BLaER1 (cell line): ENCODE data around the gene DHCR7.
A peak's percentile ranks its signal among the peaks of the same experiment; 100 is the strongest.

Experiments used
- H3K27ac ChIP-seq: shearing (Covaris generic); formaldehyde crosslinking; 2 replicates; pipeline ENCODE4 v1.8.1; 2022
- H3K27me3 ChIP-seq: shearing (Covaris generic); formaldehyde crosslinking; 2 replicates; pipeline ENCODE4 v1.8.1; 2022
- H3K36me3 ChIP-seq: shearing (Covaris generic); formaldehyde crosslinking; 2 replicates; pipeline ENCODE4 v1.8.1; 2022
- H3K4me1 ChIP-seq: shearing (Covaris generic); formaldehyde crosslinking; 2 replicates; pipeline ENCODE4 v1.8.1; 2022
- H3K4me2 ChIP-seq: shearing (Covaris generic); formaldehyde crosslinking; 2 replicates; pipeline ENCODE4 v1.8.1; 2022
- H3K4me3 ChIP-seq: shearing (Covaris generic); formaldehyde crosslinking; 2 replicates; pipeline ENCODE4 v1.8.1; 2022
- H3K9ac ChIP-seq: shearing (Covaris generic); formaldehyde crosslinking; 2 replicates; pipeline ENCODE4 v1.8.1; 2022
- H3K9me3 ChIP-seq: shearing (Covaris generic); formaldehyde crosslinking; 2 replicates; pipeline ENCODE4 v1.8.1; 2022
- H4K20me1 ChIP-seq: shearing (Covaris generic); formaldehyde crosslinking; 2 replicates; pipeline ENCODE4 v1.8.1; 2022
- Cebpa-rat ChIP-seq: shearing (Covaris generic); IDR thresholded peaks from 2 replicates; pipeline ENCODE4 v1.8.1; 2022

DHCR7 gene

DNA sequence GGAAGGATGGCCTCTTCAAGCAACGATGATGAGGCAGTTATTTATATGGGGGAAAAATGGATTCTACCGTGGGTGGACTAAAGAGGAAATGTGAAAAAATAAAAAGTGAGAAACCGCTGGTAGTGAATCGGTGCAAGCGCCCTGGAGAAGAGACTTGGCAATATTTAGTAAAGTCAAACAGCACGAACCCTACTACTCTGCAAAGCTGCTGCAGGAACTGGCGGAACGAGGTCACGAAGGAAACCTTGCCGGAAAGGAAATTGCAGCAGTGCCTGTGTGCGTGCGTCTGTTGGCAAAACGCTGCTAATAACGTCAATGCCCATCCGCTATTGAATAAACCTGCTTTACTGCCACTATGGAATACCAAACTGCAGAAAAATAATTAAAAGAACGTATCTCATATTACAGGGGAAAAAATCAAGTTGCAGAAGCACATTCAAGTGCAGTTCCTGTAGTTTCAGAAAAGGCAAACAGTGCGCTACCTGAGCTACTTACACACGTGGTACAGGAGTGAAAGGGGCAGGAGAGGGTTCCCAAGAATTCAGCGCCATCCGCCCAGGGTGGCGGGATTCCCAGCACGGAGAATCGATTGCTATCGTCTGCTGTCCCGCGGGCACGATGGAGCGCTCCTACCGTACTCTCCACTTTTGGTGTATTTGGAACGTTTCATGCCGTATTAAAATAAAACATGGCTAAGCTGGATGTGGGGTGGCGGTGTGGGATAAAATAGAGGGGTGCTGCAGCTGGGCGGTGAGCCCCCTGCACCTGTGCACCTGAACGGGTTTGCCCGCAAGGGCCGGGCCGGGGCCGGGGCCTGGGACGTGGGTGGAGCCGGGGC is 4.2 kb upstream of the DHCR7 start:
- peak overlapping the region; percentile 59 for H3K27ac ChIP-seq
- H3K36me3 ChIP-seq, result peaks cover 31% of the 10 kb centered on the region
- H3K4me1 ChIP-seq, result peaks cover 59% of the 10 kb centered on the region

DNA sequence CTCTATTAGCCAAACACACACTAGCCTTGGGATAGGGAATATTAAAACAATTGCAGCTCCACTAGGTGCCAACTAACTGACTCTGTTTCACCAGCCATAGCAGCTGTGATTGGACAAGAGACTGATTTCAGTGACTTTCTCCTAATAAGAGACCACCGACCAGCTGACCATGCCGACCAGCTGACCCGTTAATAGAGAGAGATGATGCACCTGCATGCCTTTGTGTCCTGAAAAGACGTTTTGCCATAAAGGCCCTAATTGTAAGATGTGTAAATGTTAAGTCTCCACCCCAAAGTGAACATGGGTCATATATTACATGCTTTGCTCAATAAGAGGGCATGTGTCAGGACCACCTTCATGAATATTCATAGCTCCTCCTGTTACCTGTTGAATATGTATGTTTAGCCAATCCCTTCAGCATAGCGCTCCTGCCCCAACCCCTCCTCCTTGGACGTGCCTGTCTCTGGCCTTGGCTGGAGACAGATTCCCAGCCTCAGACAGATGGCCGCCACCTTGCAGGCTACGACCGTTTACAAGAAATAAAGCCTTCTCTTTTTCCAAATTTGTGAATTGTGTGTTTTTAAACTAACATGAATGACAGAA is 3.5 kb upstream of the DHCR7 start:
- H3K4me3 ChIP-seq, result peak overlapping the region; percentile 91
- H4K20me1 ChIP-seq, result peaks cover 35% of the 10 kb centered on the region
- H3K4me2 ChIP-seq, result peak overlapping the region; percentile 95
- TF ChIP-seq Cebpa-rat, result no peak
- H3K36me3 ChIP-seq, result peaks cover 29% of the 10 kb centered on the region
- peak overlapping the region; percentile 76 for H3K9ac ChIP-seq
- H3K9me3 ChIP-seq, result 0 out of 2 replicates have a peak, but pooled peaks cover 1% of the 10 kb centered on the region
- peaks cover 67% of the 10 kb centered on the region for H3K4me1 ChIP-seq
- no peaks in the 10 kb centered on the region for H3K27me3 ChIP-seq
- peak overlapping the region; percentile 59; the same call in 1 of the 2 replicates for H3K27ac ChIP-seq

More for the DNA sequence above, 4.2 kb upstream of the DHCR7 start:
- no peak for TF ChIP-seq Cebpa-rat
- Histone ChIP-seq H3K4me2 (peak overlapping the region; percentile 95), H4K20me1 (peaks cover 40% of the 10 kb centered on the region), H3K9me3 (no peaks in the 10 kb centered on the region), H3K9ac (peak overlapping the region; percentile 76), H3K4me3 (peak overlapping the region; percentile 91), H3K27me3 (no peaks in the 10 kb centered on the region)

DNA sequence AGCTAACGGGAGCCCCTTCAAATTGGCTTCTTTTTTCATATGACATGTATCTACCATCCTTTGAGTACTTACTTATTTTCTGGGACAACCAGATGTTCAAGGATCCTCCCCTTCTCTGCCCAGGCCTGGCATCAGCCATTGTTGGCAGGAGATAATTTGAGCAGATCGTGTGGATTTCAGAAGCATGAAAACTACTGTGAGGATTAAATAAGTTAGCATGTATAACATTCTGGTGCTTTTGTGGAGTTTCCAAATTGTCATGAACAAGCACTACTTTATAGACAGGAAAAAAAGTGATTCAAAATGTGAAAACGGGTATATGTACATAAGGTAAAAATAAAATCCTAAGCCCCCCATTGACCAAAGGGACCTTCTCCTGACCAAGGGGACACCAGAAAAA is 2.7 kb upstream of the DHCR7 start:
- H3K27me3 ChIP-seq, result no peaks in the 10 kb centered on the region
- peaks cover 68% of the 10 kb centered on the region for H3K4me1 ChIP-seq
- TF ChIP-seq Cebpa-rat, result no peak
- peaks cover 9% of the 10 kb centered on the region for H3K9me3 ChIP-seq
- no peak overlapping the region for H3K4me3 ChIP-seq
- H3K4me2 ChIP-seq, result peak overlapping the region; percentile 95
- peaks cover 27% of the 10 kb centered on the region for H4K20me1 ChIP-seq
- H3K36me3 ChIP-seq, result peaks cover 27% of the 10 kb centered on the region
- H3K9ac ChIP-seq, result no peak overlapping the region
- H3K27ac ChIP-seq, result no peak overlapping the region

DNA sequence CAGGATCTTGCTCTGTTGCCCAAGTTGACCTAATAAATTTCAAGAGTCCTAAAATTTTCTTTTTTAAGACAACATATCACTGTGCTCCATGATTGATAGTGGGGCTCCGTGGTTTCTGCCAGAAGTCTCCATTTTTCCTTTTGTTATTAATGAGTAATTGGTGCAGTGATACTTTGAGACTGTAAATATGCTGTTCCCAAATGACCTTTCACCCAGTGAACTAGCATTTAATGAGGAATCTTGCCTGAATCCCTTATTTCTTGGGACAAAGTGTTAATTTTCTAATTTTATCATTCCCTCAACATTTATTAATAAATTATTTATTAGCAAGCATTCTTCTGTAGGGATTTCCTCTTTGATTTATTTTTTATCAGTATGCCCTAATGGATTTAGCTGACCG is 2.3 kb upstream of the DHCR7 start:
- peaks cover 27% of the 10 kb centered on the region for H3K36me3 ChIP-seq
- peaks cover 68% of the 10 kb centered on the region for H3K4me1 ChIP-seq
- H3K9ac ChIP-seq, result no peak overlapping the region
- H3K4me2 ChIP-seq, result peak overlapping the region; percentile 95
- H3K27ac ChIP-seq, result no peak overlapping the region
- no peak overlapping the region for H3K4me3 ChIP-seq
- H3K27me3 ChIP-seq, result no peaks in the 10 kb centered on the region
- no peak for TF ChIP-seq Cebpa-rat
- peaks cover 24% of the 10 kb centered on the region for H4K20me1 ChIP-seq
- peaks cover 13% of the 10 kb centered on the region for H3K9me3 ChIP-seq

DNA sequence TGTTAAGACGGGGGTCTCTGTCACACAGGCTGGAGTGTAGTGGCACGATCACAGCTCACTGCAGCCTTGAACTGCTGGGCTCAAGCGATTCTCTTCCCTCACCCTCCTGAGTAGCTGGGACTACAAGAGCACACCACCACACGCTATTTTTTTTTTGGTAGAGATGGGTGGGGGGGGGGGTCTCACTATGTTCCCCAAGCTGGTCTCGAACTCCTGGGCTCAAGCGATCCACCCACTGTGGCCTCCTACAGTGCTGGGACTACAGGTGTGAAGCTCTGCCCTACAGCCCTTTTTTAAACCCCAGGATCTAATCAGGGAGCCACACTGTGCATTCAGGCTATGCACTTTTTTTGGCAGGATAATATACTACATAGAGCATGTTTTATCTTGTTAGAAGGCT is 1.4 kb upstream of the DHCR7 start:
- Histone ChIP-seq H3K4me2 (peak overlapping the region; percentile 95), H3K27ac (0 out of 2 replicates have a peak overlapping the region, but pooled peaks have one; percentile 62), H3K9ac (peak overlapping the region; percentile 82), H3K27me3 (no peaks in the 10 kb centered on the region), H3K4me3 (peak overlapping the region; percentile 78), H4K20me1 (peaks cover 15% of the 10 kb centered on the region), H3K4me1 (peaks cover 62% of the 10 kb centered on the region), H3K9me3 (peaks cover 17% of the 10 kb centered on the region), H3K36me3 (peaks cover 27% of the 10 kb centered on the region)
- no peak for TF ChIP-seq Cebpa-rat

DNA sequence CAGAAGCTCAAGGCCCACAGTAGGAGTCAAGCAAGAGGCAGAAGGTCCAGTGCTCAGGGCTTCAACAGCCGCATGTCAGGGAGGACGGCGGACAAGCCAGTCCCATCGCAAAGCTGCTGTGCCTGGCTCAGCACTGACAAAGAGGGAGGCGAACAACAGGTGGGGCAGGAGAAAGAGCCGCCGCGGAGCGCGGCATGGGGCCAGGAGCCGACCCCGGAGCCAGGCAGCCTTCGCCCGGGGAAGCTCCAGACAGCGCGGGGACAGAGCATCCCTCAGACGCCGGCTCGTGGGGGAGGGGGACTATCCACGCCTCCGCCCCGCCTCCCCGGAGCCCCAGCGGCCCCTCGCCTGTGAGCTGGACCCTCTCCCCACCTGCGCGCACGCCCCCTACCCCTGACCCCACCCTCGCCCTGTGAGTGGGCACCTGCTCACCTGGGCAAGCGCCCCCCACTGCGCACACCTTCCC is 369 bp downstream of the DHCR7 start:
- Histone ChIP-seq H4K20me1 (no peaks in the 10 kb centered on the region), H3K36me3 (peaks cover 42% of the 10 kb centered on the region), H3K4me2 (peak overlapping the region; percentile 95), H3K27me3 (no peaks in the 10 kb centered on the region), H3K27ac (peak overlapping the region; percentile 62), H3K9ac (peak overlapping the region; percentile 82), H3K9me3 (peaks cover 17% of the 10 kb centered on the region), H3K4me1 (peaks cover 59% of the 10 kb centered on the region), H3K4me3 (peak overlapping the region; percentile 78)
- TF ChIP-seq Cebpa-rat, result no peak

DNA sequence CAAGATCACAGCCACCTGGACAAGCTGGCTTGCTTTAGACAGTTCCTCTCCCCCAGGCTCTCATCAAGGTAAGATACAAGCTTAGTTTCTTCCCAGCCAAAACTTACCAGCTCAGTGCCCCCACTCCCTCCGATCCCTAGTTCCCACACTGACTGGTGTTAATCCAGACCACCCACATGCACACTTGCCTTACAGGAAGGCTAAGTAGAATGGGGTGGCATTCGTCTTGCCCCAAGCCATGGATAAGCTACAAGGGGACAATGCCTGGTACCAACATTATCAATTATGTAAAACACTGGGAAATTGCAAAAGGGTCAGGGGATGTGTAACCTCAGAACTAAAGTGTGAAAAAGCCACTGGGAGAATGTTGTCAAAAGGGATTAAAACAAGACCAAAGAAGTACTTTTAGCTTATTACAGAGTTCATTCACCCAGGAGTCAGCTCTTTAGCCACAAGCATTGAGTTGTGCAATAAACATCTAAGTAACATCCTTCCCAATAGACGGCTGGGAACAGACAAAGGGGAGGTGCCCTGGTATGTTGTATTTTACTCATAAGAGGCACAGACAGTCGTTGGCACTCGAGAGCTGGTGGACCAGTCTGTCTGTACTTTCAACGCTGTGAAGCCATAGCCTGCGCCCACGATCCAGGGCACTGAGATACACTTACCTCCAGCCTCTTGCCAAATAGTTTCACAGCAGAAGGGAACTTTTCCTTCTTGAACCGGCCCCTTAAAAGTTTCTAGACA is 1.1 kb downstream of the DHCR7 start:
- H3K27ac ChIP-seq, result peak overlapping the region; percentile 62; the same call in 1 of the 2 replicates

DNA sequence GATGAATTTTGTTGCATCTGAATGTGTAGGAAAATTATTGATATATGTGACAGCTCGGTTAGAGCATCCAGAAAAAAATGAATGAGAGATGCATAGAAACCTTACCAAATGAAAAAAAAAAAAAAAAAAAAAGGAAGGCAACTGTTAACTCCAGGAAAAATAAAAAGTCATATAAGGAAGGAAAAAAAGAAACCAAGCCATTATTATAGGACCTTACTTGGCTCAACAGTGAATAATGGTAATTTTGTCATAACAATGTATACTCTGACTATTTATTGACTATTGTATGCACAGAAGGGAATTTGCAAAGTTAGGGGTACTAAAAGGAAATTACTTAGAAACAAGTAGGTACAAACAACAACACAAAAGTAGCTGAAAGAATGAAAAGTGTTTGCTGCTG is 2.0 kb downstream of the DHCR7 start:
- Histone ChIP-seq H4K20me1 (no peaks in the 10 kb centered on the region), H3K4me1 (peaks cover 47% of the 10 kb centered on the region), H3K9me3 (peaks cover 17% of the 10 kb centered on the region), H3K36me3 (peaks cover 59% of the 10 kb centered on the region), H3K4me3 (no peak overlapping the region), H3K4me2 (no peak overlapping the region), H3K9ac (no peak overlapping the region), H3K27ac (no peak overlapping the region), H3K27me3 (no peaks in the 10 kb centered on the region)
- no peak for TF ChIP-seq Cebpa-rat

More for the DNA sequence above, 1.1 kb downstream of the DHCR7 start:
- H3K27me3 ChIP-seq, result no peaks in the 10 kb centered on the region
- peak overlapping the region; percentile 82; the same call in 1 of the 2 replicates for H3K9ac ChIP-seq
- peaks cover 49% of the 10 kb centered on the region for H3K36me3 ChIP-seq
- H3K4me2 ChIP-seq, result peak overlapping the region; percentile 95
- H3K9me3 ChIP-seq, result peaks cover 17% of the 10 kb centered on the region
- no peaks in the 10 kb centered on the region for H4K20me1 ChIP-seq
- TF ChIP-seq Cebpa-rat, result peak; percentile 73; the same call in 1 of the 2 replicates
- H3K4me1 ChIP-seq, result peaks cover 57% of the 10 kb centered on the region
- H3K4me3 ChIP-seq, result peak overlapping the region; percentile 78

DNA sequence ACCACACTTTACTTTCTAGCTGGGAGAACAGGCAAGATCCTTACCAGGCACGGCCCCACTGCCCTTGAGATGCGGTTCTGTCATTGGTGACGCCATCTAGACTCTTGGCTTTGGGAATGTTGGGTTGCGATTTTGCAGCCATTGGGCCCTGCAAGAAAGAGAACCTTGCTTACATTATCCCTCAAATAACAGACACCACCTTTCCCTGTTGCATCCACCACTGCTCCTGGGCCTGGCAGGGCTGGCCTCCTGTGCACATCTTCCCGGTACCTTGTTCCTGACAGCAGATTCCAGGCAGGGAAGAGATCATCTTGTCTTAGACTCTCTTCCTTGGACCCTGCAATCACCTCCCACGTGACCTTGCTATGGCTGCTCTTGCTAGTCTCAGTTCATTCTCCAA is 3.4 kb downstream of the DHCR7 start:
- no peak for TF ChIP-seq Cebpa-rat
- Histone ChIP-seq H3K36me3 (peaks cover 71% of the 10 kb centered on the region), H3K27ac (no peak overlapping the region), H3K4me1 (peaks cover 34% of the 10 kb centered on the region), H3K9ac (no peak overlapping the region), H3K9me3 (peaks cover 17% of the 10 kb centered on the region), H3K4me3 (no peak overlapping the region), H4K20me1 (no peaks in the 10 kb centered on the region), H3K4me2 (no peak overlapping the region), H3K27me3 (no peaks in the 10 kb centered on the region)
